Astrocyte of the spinal cord (primary cell): ENCODE results near the gene TNS1.
"Not testable (repeated sequence)": the region's sequence is repeated elsewhere in the genome, so short reads cannot be mapped to it uniquely, and the experiment has no call there.

ENCODE experiments used
- DNase-seq: peaks from one replicate; pipeline ENCODE4 v3.0.0; 2011; ENCODE audit warnings: low read depth, low spot score
- H3K4me3 ChIP-seq: 2 replicates; pipeline ENCODE4 v1.5.1; 2011; ENCODE audit warnings: low read depth, mild to moderate bottlenecking, low read length, moderate library complexity
- in situ Hi-C: cut with HindIII; loops from 2 replicates; pipeline ENCODE4 v1.10.0; 2017; ENCODE audit warnings: low sequenced_read_pairs
- TF ChIP-seq, protein P1 (sequence below): IDR thresholded peaks from 2 replicates; pipeline ENCODE4 v1.5.1; 2012; ENCODE audit warnings: low read depth, mild to moderate bottlenecking, low read length, inconsistent platforms

The TNS1 gene

DNA sequence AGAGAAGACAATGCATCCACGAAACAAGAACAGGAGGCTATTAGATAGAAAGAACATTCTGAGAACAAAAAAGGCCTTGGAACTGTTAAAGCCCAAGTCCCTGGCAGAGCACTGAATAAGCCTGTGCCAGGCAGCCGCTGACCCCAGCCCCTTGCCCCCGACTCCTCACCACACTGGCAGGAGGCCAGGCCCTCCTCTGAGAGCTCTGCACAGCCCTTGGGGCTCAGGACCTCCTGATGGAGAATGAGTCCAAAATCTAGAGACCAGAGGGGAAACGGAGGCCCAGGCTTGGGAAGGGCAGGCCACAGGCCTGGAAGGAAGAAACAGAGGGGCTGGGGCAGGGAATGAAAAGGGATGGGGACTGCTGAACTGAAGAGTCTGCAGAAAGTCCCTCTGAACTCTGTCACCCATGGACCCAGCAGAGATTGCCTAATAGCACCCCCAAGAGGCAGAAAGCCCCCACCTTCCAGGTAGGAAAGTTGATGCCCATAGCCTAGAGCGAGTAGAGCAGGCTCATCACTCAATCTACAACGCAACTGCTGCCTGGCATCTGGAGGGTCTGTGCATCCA is 18.3 kb upstream of the TNS1 start:
- TF ChIP-seq, protein P1, sequence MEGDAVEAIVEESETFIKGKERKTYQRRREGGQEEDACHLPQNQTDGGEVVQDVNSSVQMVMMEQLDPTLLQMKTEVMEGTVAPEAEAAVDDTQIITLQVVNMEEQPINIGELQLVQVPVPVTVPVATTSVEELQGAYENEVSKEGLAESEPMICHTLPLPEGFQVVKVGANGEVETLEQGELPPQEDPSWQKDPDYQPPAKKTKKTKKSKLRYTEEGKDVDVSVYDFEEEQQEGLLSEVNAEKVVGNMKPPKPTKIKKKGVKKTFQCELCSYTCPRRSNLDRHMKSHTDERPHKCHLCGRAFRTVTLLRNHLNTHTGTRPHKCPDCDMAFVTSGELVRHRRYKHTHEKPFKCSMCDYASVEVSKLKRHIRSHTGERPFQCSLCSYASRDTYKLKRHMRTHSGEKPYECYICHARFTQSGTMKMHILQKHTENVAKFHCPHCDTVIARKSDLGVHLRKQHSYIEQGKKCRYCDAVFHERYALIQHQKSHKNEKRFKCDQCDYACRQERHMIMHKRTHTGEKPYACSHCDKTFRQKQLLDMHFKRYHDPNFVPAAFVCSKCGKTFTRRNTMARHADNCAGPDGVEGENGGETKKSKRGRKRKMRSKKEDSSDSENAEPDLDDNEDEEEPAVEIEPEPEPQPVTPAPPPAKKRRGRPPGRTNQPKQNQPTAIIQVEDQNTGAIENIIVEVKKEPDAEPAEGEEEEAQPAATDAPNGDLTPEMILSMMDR, result no peak
- DNase-seq, result no peak
- in situ Hi-C loops, result no loop called here

DNA sequence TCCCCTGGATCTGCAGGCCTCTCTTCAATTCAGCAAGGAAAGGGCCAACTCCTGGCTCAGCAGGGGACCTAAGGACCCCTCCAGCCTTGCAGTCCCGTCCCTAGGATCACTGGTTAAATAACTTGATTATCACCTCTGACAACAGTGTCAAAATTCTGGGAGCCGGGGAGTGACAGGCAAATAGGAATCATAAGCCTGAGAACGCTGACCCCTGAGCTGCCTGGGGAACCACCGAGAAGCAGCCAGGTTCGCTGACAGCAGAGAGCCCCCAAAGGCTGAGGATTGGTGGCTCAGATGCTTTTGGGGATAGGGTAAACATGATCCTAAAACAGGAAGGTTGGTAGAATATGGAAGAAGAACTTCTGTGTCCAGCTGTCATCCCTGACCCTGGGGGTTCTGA is 17.5 kb upstream of the TNS1 start:
- H3K4me3 ChIP-seq, result no peak overlapping the region
- in situ Hi-C loops, result no loop called here
- TF ChIP-seq, protein P1, result no peak
- no peak for DNase-seq

More for the DNA sequence above, 18.3 kb upstream of the TNS1 start:
- H3K4me3 ChIP-seq, result no peak overlapping the region

DNA sequence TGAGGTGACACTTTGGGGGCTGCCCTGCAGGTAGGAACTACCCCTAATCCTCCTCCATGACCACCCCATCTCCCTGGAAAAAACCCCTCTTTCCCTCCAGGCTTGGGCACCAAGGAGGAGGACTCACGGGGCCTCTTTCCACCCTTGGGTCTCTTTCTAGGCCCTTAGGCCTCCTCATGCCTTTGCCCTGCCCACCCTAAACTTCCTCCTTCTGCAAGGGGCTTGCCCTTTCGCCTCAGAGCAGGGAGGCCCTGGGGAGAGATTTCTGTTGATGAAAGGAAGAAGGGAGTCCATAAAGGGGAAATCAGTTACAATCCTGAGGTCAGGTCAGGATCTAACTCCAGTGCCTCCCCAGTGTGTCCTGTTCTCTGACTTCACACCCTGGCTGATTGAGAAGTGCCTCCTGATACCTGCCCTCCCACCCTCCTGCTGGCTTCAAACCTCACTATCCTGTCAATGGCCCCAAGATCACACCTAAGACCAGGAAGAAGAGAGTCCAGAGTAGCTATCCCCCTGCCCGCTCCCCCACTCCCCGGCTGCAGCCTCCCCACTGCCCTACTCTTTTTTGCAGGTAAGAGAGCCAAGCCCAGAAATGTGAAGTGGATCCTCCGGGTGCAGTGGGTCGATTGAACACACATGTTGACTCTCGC is 16.7 kb upstream of the TNS1 start:
- in situ Hi-C loops, result no loop called here

DNA sequence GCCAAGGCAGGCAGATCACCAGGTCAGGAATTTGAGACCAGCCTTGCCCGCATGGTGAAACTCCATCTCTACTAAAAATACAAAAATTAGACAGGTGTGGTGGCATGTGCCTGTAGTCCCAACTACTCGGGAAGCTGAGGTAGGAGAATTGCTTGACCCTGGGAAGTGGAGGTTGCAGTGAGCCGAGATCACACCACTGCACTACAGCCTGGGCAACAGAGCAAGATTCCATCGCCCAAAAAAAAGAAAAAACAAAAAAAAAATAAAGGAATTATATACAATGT is 16.0 kb upstream of the TNS1 start:
- DNase-seq, in situ Hi-C loops, H3K4me3 ChIP-seq: not testable (repeated sequence)

More for the DNA sequence above, 16.7 kb upstream of the TNS1 start:
- no peak for DNase-seq
- TF ChIP-seq, protein P1, result no peak
- no peak overlapping the region for H3K4me3 ChIP-seq

DNA sequence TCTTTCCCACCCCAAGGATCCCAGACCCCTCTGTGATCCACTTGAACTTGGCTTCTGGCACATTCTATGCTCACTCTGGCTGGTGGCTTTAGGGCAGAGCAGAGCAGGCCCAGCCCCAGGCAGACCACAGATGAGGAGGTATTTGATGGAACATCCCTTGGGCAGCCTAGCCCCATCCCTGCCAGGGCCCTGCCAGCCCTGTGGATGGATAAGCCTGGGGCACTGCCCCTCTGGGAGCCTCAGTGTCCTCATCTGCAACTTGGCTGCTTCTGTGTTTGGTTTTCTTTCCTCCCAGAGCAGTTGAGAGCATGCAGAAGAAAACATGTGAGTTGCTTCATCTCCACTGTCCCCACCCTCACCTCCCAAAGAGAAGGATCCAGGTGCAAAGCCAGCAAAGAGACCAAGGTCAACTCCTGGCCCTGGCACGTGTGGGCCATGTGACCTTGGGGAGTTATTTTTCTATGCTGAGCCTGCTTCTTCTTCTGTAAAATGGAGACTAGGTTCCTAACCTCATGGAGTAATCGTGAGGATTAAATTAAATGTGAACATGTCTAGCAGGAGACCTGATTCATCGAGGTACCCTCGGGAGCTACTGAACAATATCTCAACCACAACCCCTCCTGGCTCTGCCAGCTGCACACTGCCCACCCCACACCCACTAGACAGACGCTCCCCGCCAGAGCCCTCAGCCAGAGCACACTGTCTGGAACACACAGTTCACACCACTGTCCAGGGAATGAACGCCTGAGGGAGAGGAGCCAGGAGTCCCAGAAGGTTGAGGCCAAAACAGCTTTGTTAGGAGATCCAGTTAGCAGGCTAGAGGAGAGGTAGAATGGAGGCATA is 14.6 kb upstream of the TNS1 start:
- TF ChIP-seq, protein P1, result no peak
- no peak for DNase-seq
- in situ Hi-C loops, result no loop called here
- no peak overlapping the region for H3K4me3 ChIP-seq

DNA sequence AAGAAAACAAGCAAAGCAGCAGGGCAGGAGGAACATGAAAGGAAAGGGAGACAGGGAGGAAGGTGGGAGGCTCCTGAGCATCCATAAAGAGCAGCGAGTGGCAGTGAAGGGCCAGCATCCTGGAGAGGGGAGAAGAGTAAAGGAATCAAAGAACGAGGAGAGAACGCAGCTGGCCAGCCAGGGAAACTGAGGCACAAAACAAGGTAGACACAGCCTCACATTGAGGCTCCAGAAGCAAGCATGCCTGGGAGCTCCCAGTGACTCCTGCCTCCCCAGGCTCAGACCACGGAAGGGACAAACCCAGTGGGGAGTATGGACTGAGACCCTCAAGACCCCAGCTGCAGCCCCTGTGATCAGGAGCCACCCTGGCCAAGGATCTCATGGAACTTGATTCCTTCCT is 14.0 kb upstream of the TNS1 start:
- DNase-seq, result no peak
- in situ Hi-C loops, result no loop called here
- TF ChIP-seq, protein P1, result no peak
- H3K4me3 ChIP-seq, result no peak overlapping the region
